ENCODE results near the gene ORC6.
"Not testable (repeated sequence)": the region's sequence is repeated elsewhere in the genome, so short reads cannot be mapped to it uniquely, and the experiment has no call there.

The ORC6 gene, protein sequence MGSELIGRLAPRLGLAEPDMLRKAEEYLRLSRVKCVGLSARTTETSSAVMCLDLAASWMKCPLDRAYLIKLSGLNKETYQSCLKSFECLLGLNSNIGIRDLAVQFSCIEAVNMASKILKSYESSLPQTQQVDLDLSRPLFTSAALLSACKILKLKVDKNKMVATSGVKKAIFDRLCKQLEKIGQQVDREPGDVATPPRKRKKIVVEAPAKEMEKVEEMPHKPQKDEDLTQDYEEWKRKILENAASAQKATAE

GRCh38 chr16:46689365-46690280, at the start of gene ORC6:
ORC6 (plus strand) TSS chr16:46689659; CDS start chr16:46689706, 47 bp downstream.
- peak; percentile 99 for DNase-seq

- no peak for DNase-seq
Measured at GRCh38 chr16:46648656-46649055, 40.8 kb upstream of the ORC6 start.

- no peak for DNase-seq
Measured at GRCh38 chr16:46649588-46650253, 39.7 kb upstream of the ORC6 start.

GRCh38 chr16:46650254-46650623, 39.2 kb upstream of the ORC6 start:
- no peak for DNase-seq

DNA sequence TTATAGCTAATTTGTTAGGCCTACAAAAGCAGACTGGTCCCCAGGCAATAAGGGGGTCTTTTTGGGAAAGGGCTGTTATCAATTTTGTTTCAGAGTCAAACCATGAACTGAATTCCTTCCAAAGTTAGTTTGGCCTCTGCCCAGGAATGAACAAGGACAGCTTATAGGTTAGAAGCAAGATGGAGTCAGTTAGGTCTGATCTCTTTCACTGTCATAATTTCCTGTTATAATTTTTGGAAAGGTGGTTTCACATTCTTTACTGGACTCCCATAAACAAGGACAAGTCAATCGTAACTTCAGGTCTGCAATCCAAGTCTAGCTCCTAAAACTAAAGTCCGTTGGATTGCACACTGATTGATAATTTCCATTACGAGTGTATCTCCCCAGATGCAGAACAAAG, 38.2 kb upstream of the ORC6 start:
- DNase-seq: no peak

- peak; percentile 73 for DNase-seq
Measured at GRCh38 chr16:46658925-46659324, 30.5 kb upstream of the ORC6 start.

DNA sequence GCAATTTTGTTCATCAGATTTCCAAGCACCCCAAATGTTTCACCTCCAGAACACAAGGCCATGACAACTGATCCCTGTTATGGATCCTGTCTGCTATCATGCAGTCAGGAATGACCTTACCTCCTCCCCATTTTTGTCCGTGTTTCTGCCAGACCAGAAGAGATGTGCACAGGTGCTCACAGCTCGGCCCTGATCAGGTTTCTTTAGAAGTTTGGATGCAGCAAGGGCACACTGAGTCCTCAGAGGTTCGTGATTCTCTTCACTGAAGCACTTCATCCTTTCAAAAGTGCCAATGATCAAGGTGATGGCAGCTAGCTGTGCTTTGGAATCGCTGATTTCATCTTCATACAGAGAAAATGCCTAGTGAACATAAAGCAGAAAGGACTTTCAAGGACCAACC, 27.3 kb upstream of the ORC6 start:
- DNase-seq: no peak

DNA sequence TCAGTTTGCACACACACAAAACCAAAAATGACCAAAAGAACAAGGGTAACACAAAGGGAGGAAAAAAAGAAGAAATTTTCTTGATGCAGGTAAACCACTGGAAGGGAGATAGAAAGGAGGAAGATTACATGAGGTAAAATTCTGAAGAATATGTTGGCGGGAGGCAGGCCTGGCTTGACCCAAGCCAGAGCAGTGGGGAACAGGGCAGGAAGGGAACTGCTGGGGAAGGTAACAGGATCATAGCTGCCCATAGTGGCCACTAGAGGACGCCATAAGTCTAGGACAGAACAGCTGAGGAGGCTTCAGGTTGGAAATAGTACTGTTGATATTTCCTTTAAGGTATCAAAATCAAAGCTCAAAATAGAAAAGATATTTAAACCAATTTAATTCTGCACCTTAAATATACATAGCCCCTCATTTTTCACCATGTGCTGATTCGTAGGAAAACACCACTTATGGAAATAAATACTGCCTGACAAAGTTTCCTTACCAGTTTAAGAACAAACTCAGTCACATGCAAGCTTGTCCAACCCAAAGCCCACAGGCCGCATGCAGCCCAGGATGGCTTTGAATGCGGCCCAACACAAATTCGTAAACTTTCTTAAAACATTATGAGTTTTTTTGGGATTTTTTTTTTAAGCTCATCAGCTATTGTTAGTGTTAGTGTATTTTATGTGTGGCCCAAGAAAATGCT, 16.0 kb upstream of the ORC6 start:
- peak; percentile 88 for DNase-seq

- not testable (repeated sequence) for DNase-seq
Measured at GRCh38 chr16:46677943-46678342, 11.5 kb upstream of the ORC6 start.

- not testable (repeated sequence) for DNase-seq
Measured at GRCh38 chr16:46681867-46682266, 7.6 kb upstream of the ORC6 start.

DNA sequence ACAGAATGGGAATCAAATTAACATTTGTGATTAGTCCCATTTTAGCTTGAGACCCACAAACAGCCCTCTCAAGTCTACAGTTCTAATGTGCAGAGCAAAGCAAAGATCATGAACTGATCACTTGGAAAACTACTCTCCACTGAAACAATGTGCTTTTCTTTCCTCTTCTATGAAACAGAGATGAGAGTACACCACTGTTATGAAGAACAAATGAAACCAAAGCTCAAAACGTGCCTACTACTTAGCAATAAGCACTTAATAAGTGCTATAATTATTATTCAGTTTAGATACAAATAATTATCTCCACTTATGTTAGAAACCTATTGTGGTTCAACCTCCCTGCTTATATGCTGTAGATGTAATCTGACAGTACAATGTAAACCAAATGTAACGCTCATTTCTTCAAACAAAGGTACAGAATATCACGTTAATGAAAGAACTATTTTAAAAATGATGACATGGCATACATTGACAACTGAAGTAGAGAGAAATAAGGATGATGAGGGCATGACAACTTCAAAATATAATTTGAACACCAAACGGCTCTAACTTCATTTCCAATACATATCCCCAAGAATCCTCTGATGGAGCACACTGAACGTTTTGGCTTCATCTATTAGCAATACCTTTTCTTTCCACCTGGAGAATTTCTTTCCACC, 2.5 kb upstream of the ORC6 start:
- no peak for DNase-seq

- no peak for DNase-seq
Measured at GRCh38 chr16:46687486-46687885, 2.0 kb upstream of the ORC6 start.

- DNase-seq: peak; percentile 71
Measured at GRCh38 chr16:46688101-46688653, 1.3 kb upstream of the ORC6 start.

- peak; percentile 100 for DNase-seq
Measured at GRCh38 chr16:46688654-46689364, 650 bp upstream of the ORC6 start, which contains the start of gene VPS35. VPS35 (minus strand) TSS chr16:46689178; CDS start chr16:46689133, 45 bp downstream.

- DNase-seq: no peak
Measured at GRCh38 chr16:46690281-46691178, 1.1 kb downstream of the ORC6 start.

DNA sequence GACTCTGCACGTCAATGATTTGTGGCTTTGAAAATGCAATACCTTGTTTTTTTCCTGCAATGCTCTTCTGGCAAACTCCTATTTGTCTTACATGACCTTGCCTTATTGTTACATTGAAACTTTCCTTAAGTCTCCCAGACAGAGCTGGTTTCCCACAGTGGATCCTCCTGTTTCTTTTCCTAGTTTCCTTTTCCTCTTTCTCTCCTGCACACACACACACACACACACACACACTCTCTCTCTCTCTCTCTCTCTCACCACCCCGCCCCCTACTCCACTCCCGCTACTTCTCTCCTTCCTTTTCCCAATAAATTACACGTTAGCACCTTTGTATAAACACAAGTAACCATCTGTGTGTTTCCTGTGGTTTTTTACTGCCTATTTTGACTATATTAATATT, 2.3 kb downstream of the ORC6 start:
- DNase-seq: no peak

DNA sequence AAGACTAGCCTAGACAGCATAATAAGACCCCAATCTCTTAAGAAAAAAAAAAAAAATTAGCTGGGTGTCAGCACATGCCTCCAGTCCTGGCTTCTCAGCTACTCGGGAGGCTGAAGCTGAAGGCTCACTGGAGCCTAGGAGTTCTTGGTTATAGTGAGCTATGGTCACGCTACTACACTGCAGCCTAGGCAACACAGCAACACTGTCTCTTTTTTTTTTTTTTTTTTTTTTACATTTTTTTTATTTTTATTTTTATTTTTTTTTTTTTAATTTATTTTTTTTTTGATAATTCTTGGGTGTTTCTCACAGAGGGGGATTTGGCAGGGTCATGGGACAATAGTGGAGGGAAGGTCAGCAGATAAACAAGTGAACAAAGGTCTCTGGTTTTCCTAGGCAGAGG, 4.1 kb downstream of the ORC6 start:
- no peak for DNase-seq

DNA sequence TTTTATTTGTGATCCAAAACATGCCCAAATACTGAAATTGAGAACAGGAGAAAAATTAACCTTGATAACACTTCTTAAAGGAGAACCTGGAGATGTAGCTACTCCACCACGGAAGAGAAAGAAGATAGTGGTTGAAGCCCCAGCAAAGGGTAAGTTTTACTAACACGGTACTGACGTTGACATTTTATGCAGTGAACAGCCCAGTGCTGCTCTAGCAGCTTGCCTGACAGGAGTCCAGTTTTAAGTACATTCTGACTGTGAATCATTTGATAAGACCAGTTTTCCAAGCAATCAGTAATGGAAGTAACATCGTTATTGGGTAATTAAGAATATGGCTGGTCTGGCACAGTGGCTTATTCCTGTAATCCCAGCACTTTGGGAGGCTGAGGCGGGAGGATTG, 6.5 kb downstream of the ORC6 start:
- DNase-seq: no peak

DNA sequence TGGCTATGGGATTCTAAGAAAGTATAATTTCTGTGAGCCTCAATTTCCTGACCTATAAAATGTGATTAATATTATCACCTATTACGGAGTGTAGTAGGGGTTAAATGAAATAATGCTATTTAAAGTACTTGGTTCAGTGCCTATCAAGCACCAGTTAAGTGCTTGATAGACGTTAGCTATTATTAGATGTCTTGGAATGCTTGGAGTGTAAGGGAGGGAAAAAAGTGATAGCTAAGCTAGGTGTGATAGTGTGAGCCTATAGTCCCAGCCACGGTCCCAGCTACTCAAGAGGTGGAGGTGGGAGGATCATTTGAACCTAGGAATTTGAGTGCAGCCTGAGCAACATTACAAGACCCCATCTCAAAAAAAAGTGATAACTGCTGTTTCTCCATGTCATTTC, 7.5 kb downstream of the ORC6 start:
- DNase-seq: no peak

- DNase-seq: no peak
Measured at GRCh38 chr16:46700048-46700447, 10.6 kb downstream of the ORC6 start.

Data from hematopoietic multipotent progenitor cell treated with erythropoietin and hydrocortisone succinate and interleukin-3 and kit ligand, for 6 days (in vitro differentiated cells).